Stimulated activated naive CD8-positive, alpha-beta T cell treated with anti-CD3 and anti-CD28 coated beads, Interleukin-15, Interleukin-2, amounts not matched to agents 100 U/mL and 50 U/mL, for 24 hours (primary cell): Measurements from ENCODE around the gene L3MBTL4.

ENCODE experiments used
- ATAC-seq: fragments of 150-1000 bp; cut with Tn5 transposase; one replicate; pipeline ENCODE4 v1.10.0; 2021
- DNase-seq: peaks from one replicate; pipeline ENCODE4 v3.0.0; 2021

L3MBTL4 gene

GRCh38 chr18:5986257-5986931, 428.3 kb downstream of the L3MBTL4 start:
- ATAC-seq (no peak), DNase-seq (no peak)

GRCh38 chr18:5984245-5984644, 430.5 kb downstream of the L3MBTL4 start:
- no peak for DNase-seq
- ATAC-seq = no peak

GRCh38 chr18:5983488-5983887, 431.2 kb downstream of the L3MBTL4 start:
- ATAC-seq = no peak
- DNase-seq = no peak

GRCh38 chr18:5982332-5982731, 432.4 kb downstream of the L3MBTL4 start:
- no peak for ATAC-seq
- DNase-seq = no peak

- no peak for ATAC-seq
Observed at GRCh38 chr18:5980721-5981120, 434.0 kb downstream of the L3MBTL4 start.

DNA sequence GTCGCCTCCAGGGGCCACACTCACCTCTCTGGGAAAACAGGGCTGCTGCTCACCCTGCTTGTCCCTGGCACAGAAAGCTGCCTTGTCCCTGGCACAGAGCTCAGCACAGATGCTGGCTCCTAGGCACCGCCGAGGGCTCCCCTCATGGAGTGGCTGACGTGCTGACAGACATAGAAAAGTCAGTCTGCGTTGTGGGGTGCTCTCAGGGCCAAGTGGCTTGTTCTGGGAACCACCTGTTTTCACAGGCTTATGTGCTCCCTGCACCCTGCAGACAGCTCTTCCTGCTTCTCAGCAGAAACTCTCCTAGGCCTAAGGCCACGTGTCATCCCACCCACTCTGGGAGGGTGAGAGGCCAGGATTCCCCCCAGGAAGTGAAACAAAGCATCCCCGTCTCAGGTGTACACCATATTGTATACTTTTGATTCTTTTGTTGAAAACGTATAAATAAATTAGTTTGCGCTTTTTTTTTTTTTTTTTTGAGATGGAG, 434.7 kb downstream of the L3MBTL4 start:
- DNase-seq = no peak
- ATAC-seq = no peak

More at GRCh38 chr18:5980721-5981120, 434.0 kb downstream of the L3MBTL4 start:
- no peak for DNase-seq

GRCh38 chr18:5979176-5979888, 435.4 kb downstream of the L3MBTL4 start:
- DNase-seq (no peak), ATAC-seq (no peak)

DNA sequence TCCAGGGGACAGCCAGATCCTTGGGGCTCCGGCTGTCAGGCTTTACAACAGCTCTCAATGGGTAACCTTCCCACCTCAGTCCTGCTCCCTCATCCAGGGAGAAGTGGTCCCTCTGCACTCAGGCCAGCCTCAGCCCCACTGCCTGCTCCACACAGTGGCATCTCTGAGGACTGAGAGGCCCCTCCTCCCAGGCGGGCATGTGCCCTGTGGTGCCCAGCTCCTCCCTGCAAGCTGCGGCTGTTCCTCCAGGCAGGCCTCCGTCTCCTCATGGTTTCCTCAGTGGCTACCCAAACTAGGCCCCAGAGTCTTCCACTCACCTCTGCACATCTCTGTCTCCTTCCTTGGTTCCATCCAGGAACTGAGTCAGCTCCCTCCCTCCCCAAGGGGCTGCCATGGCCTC, 437.7 kb downstream of the L3MBTL4 start:
- no peak for ATAC-seq
- DNase-seq = no peak

DNA sequence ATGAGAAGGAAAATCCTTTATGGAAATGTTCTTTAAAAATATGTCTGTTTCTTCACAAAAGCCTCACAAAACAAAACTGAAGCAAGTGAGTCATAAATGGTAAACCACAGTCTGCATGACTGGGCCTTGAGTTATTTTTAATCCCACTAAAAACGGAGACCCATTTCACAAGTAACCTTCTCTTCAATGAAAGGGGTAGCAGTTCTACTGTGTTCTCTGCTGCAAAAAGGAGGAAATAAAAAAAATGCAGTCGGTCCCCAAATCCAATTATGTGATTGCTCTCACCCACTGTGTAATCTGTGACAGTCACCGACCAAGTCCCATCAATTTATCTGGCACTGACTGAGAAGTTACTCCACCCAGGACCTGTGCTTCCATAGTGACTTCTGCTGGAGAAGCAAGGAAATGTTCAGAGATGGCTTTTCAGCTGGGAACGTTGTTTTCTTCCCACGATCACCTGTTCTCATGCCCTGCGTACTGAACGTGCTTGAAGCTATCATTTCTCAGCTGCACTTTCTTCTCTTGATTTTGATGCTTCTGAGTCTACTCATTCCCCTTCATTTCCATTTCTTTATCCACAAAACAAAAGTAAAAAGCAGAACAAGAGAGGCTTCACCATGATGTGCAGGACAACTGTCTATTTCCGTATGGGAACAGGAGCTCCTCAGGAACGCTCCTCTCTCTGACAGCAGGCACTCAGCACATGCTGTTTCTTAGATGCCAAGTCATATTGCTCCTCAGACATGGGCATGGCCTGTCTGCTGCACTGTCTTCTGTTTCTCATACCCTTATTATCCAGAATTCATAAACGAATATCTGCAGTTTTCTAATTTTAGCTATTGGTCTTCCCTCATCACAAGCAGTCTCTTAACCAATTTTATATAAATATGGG, 439.4 kb downstream of the L3MBTL4 start:
- ATAC-seq (peak; percentile 56), DNase-seq (no peak)

DNA sequence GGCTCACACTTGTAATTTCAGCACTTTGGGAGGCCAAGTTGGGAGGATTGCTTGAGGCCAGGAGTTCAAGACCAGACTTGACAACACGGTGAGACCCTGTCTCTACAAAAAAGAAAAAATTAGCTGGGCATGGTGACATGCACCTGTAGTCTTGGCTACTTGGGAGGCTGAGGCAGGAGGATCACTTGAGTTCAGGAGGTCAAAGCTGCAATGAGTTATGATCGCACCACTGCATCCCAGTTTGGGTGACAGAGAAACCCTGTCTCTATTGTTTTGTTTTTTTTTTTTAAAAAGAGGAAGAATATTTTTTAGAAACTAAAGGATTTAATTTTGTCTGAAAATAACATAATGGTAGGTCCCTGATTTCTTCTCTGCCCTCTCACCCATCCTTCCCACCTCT, 440.0 kb downstream of the L3MBTL4 start:
- no peak for DNase-seq

GRCh38 chr18:5973099-5973498, 441.6 kb downstream of the L3MBTL4 start:
- no peak for ATAC-seq
- DNase-seq = no peak

More for the DNA sequence above, 440.0 kb downstream of the L3MBTL4 start:
- ATAC-seq = no peak

- no peak for DNase-seq
- no peak for ATAC-seq
Observed at GRCh38 chr18:5972298-5972697, 442.4 kb downstream of the L3MBTL4 start.

GRCh38 chr18:5969989-5970403, 444.7 kb downstream of the L3MBTL4 start:
- ATAC-seq (no peak), DNase-seq (no peak)

GRCh38 chr18:5969355-5969988, 445.2 kb downstream of the L3MBTL4 start:
- DNase-seq (no peak), ATAC-seq (no peak)

- DNase-seq (no peak), ATAC-seq (no peak)
Observed at GRCh38 chr18:5967666-5968065, 447.0 kb downstream of the L3MBTL4 start.

DNA sequence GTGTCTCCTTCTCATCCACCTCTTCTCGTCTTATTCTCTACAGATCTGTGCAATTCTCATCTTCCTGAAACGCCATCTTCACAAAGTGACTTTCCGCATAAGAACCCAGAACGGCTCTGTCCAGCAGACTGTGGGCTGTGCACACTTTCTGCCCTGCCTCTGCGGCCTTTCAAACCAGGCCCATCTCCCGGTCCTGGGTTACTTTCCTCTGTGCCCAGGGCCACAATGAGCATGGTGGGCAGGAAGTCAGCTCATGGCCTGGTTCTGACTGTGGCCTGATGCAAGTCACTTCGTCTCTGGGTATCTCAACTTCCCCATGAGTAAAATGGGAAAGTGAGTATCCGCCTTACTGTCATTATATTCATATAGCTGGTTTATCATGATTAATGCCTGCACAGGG, 447.7 kb downstream of the L3MBTL4 start:
- ATAC-seq = no peak
- no peak for DNase-seq

DNA sequence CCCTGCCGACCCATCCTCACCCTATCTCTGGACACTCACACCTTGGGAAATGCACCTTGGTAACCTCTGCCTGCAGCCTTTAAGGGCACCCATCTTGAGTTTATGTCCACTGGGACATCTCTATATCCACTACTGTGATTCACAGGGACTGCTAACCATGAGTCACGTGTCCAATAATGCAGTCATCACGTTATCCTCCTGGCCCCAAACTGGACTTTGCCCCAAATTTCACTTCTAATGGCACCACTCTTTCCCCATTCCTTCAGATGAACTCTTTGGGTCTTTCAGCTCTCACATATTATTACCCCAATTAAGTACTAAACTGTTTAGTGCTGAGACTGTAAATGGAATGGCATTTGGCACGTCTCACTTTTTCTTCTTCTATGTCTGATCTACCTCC, 448.2 kb downstream of the L3MBTL4 start:
- DNase-seq (no peak), ATAC-seq (no peak)

- DNase-seq (no peak), ATAC-seq (peak; percentile 44)
Observed at GRCh38 chr18:5964996-5965395, 449.7 kb downstream of the L3MBTL4 start.

GRCh38 chr18:5964596-5964995, 450.1 kb downstream of the L3MBTL4 start:
- no peak for DNase-seq
- ATAC-seq = peak; percentile 13

DNA sequence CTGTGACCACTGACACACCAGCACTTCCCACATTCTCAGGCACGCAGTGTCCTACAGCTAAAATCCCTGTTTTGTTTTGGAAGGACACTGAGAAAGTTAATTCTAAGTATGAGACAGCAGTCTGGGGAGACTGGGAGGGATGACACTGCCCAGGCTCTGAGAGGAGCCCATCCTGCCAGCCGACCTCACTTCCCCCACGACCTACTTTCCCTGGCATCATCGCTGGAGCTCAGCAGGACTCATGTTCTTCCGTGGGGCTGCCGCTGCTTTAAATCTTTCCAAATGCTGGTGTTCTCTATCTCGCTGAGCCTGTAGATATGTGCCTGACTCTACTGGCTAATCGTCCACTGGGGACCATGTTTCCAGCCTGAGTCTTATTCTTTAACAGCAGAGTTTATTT, 450.6 kb downstream of the L3MBTL4 start:
- ATAC-seq = no peak
- DNase-seq = no peak

DNA sequence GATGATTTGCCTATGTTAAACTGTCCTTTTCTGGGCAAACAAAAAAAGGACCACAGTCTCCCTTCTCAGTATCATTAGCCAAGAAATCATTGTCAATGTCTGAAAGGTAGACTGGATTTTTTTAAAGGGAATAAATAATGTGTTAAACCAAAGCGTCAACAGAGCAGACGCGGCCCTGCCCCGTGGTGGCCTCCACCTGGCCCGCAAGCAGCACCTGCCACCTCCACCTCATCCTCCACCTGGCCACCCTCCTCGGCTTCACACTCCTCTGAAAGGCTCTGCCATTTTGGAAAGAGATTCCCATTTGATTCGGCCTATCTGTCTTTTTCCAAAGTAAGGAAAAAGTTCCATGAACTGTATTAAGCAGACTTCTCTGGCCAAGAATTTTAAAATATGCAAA, 451.4 kb downstream of the L3MBTL4 start:
- ATAC-seq = no peak
- no peak for DNase-seq

- no peak for DNase-seq
- no peak for ATAC-seq
Observed at GRCh38 chr18:5962362-5962761, 452.3 kb downstream of the L3MBTL4 start.
